ENCODE measurements around the gene RCN1. TPM values are rescaled to one million over a fixed set of nuclear protein-coding genes. Genes with fewer than 3 reads are reported as not detected.
"Not testable (repeated sequence)": the region's sequence is repeated elsewhere in the genome, so short reads cannot be mapped to it uniquely, and the experiment has no call there.

Gene RCN1
- total RNA-seq, 1 experiment from 2014 or later, result 99.8 TPM

DNA sequence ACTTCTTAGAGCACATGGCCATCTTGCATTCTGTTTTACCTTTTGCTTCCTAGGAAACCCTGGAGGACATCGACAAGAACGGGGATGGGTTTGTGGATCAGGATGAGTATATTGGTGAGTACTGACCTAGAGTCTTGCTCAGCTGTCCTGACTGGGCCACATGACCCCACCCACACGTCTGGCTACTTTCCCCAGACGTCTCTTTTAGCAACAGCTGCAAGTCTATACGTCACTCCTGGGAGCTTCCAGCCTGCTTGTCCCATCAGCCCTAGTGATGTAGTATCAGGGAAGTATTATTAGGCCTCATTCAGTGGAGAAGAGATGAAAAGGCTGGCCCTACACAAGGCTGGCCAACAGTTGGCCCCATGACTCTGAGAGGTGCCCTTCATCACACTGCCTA, 9.6 kb downstream of the RCN1 start:
- no peaks in the 10 kb centered on the region for H3K9me3 ChIP-seq (ENCODE audit: control insufficient read depth in 1 of 2, insufficient read depth in 1 of 2, low read depth in 1 of 2, low read length in 2 of 2)
- POLR2A ChIA-PET, result no interaction called here
- H3K79me2 ChIP-seq (ENCODE audit: insufficient read depth, low read length), result peaks cover 21% of the 10 kb centered on the region
- no peak overlapping the region for H2AFZ ChIP-seq (ENCODE audit: low read depth, low read length, poor library complexity, severe bottlenecking)
- RAD21 ChIA-PET (ENCODE audit: low non-redundant PET in 1 of 2, low total read pairs in 2 of 2, uncharacterized antibody in 2 of 2, unreplicated experiment in 2 of 2), result no interaction called here
- no TSS peak for BruUV-seq (replicated peaks)
- intact Hi-C loops (cut with micrococcal nuclease), result no loop called here
- no peak overlapping the region for H3K27ac ChIP-seq (ENCODE audit: low read depth, low read length)
- no peaks in the 10 kb centered on the region for H3K27me3 ChIP-seq (ENCODE audit: insufficient read depth, low read length)
- H3K9ac ChIP-seq (ENCODE audit: low read length), result no peak overlapping the region
- H3K36me3 ChIP-seq (ENCODE audit: control insufficient read depth in 1 of 2, insufficient read depth in 2 of 2, low read length in 2 of 2), result peaks cover 32 to 47% of the 10 kb centered on the region in 2 experiments; a peak in 3 of 4 replicates
- H4K20me1 ChIP-seq (ENCODE audit: insufficient read depth), result no peaks in the 10 kb centered on the region
- ATAC-seq (no peak), DNase-seq (ENCODE audit: low read depth, low spot score) (no peak)
- H3K4me1 ChIP-seq (ENCODE audit: control insufficient read depth in 1 of 2, insufficient read depth in 2 of 2, low read length in 2 of 2), result no peaks in the 10 kb centered on the region
- no peak overlapping the region for H3K4me2 ChIP-seq (ENCODE audit: low read length)
- CTCF ChIA-PET, result no interaction called here
- H3K9me2 ChIP-seq (ENCODE audit: insufficient read depth), result no peaks in the 10 kb centered on the region
- no peak for TF ChIP-seq POLR2A (IDR thresholded peaks at IDR 0.05; ENCODE audit: borderline replicate concordance, extremely low read depth, insufficient read depth, insufficient read length)
- no peak for TF ChIP-seq TCF7L2 (IDR thresholded peaks at IDR 0.05; ENCODE audit: borderline replicate concordance, extremely low read depth, insufficient read depth, insufficient read length)
- TF ChIP-seq JUND (IDR thresholded peaks at IDR 0.05), result no peak
- TF ChIP-seq, protein P1, sequence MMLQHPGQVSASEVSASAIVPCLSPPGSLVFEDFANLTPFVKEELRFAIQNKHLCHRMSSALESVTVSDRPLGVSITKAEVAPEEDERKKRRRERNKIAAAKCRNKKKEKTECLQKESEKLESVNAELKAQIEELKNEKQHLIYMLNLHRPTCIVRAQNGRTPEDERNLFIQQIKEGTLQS (IDR thresholded peaks at IDR 0.05), result no peak
- no peak overlapping the region for H3K4me3 ChIP-seq (replicated peaks in 1 of 2; ENCODE audit: low read depth in 1 of 2, low read length in 2 of 2)

DNA sequence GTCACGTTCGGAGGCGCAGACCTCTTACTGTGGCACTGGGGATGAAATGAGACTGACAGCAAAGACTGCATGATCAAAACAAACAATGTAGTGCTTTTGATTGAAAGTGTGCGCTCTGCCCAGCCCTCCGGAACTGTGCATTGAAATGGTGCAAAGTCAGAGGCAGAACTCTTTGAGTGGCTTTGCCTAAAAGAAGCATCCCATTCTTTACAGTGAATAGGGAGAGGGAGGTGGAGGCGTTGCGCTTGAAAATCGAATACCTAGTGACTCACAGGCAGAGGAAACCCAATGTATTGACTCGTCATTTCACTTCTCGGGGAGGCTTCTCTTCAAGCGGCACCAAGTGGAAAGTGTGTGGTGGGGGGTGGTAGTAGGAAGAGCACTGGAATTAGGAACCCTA, 10.9 kb downstream of the RCN1 start:
- ChIA-PET POLR2A (no interaction called here), RAD21 (ENCODE audit: low non-redundant PET in 1 of 2, low total read pairs in 2 of 2, uncharacterized antibody in 2 of 2, unreplicated experiment in 2 of 2) (no interaction called here), CTCF (no interaction called here)
- Histone ChIP-seq H3K9ac (ENCODE audit: low read length) (no peak overlapping the region), H3K79me2 (ENCODE audit: insufficient read depth, low read length) (peaks cover 8% of the 10 kb centered on the region; the same call in 1 of the 2 replicates), H3K9me3 (ENCODE audit: control insufficient read depth in 1 of 2, insufficient read depth in 1 of 2, low read depth in 1 of 2, low read length in 2 of 2) (no peaks in the 10 kb centered on the region), H3K4me3 (replicated peaks in 1 of 2; ENCODE audit: low read depth in 1 of 2, low read length in 2 of 2) (no peak overlapping the region), H3K4me1 (ENCODE audit: control insufficient read depth in 1 of 2, insufficient read depth in 2 of 2, low read length in 2 of 2) (no peaks in the 10 kb centered on the region), H3K9me2 (ENCODE audit: insufficient read depth) (no peaks in the 10 kb centered on the region), H3K36me3 (ENCODE audit: control insufficient read depth in 1 of 2, insufficient read depth in 2 of 2, low read length in 2 of 2) (peaks cover 32 to 47% of the 10 kb centered on the region in 2 experiments; a peak in 3 of 4 replicates), H3K27ac (ENCODE audit: low read depth, low read length) (no peak overlapping the region), H2AFZ (ENCODE audit: low read depth, low read length, poor library complexity, severe bottlenecking) (no peak overlapping the region), H4K20me1 (ENCODE audit: insufficient read depth) (no peaks in the 10 kb centered on the region), H3K27me3 (ENCODE audit: insufficient read depth, low read length) (no peaks in the 10 kb centered on the region), H3K4me2 (ENCODE audit: low read length) (no peak overlapping the region)
- no peak for DNase-seq (ENCODE audit: low read depth, low spot score)
- no peak for ATAC-seq
- intact Hi-C loops (cut with micrococcal nuclease), result no loop called here
- no peak for TF ChIP-seq RAD21 (IDR thresholded peaks at IDR 0.05; ENCODE audit: low read depth)
- TF ChIP-seq, protein P2, sequence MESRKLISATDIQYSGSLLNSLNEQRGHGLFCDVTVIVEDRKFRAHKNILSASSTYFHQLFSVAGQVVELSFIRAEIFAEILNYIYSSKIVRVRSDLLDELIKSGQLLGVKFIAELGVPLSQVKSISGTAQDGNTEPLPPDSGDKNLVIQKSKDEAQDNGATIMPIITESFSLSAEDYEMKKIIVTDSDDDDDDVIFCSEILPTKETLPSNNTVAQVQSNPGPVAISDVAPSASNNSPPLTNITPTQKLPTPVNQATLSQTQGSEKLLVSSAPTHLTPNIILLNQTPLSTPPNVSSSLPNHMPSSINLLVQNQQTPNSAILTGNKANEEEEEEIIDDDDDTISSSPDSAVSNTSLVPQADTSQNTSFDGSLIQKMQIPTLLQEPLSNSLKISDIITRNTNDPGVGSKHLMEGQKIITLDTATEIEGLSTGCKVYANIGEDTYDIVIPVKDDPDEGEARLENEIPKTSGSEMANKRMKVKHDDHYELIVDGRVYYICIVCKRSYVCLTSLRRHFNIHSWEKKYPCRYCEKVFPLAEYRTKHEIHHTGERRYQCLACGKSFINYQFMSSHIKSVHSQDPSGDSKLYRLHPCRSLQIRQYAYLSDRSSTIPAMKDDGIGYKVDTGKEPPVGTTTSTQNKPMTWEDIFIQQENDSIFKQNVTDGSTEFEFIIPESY (IDR thresholded peaks at IDR 0.05; ENCODE audit: extremely low read depth, insufficient replicate concordance, low read length), result no peak
- no peak for TF ChIP-seq SIN3A (IDR thresholded peaks at IDR 0.05; ENCODE audit: low read depth)
- no peak for TF ChIP-seq FOSL1 (IDR thresholded peaks at IDR 0.05; ENCODE audit: low read depth)
- TF ChIP-seq JUND (IDR thresholded peaks at IDR 0.05), result no peak
- no peak for TF ChIP-seq POLR2A (IDR thresholded peaks at IDR 0.05; ENCODE audit: borderline replicate concordance, extremely low read depth, insufficient read depth, insufficient read length)
- TF ChIP-seq, protein P1 (IDR thresholded peaks at IDR 0.05), result no peak
- TF ChIP-seq, protein P3, sequence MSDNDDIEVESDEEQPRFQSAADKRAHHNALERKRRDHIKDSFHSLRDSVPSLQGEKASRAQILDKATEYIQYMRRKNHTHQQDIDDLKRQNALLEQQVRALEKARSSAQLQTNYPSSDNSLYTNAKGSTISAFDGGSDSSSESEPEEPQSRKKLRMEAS (IDR thresholded peaks at IDR 0.05), result no peak
- TF ChIP-seq ELF1 (IDR thresholded peaks at IDR 0.05; ENCODE audit: borderline replicate concordance, low read depth), result no peak
- no TSS peak for BruUV-seq (replicated peaks)

DNA sequence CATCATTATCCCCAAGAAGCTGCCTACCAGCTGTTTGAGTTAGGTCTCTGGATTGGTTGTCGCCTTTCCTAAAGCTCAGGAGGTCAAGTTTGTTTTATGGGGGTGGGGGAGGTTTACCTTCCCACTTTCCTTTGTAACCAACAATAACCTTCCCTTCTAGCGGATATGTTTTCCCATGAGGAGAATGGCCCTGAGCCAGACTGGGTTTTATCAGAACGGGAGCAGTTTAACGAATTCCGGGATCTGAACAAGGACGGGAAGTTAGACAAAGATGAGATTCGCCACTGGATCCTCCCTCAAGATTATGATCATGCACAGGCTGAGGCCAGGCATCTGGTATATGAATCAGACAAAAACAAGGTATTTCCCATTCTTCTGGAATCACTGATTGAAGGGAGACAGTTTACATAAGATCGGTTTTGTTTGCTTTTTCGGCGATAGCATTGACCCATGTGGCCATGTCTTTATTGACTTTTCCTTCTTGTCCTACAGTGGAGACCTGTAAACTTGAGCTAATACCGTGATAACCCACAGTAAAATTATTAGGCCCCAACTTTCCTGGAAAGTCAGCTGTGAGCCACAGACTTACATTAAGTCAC, 12.3 kb downstream of the RCN1 start:
- BruUV-seq (replicated peaks); H3K4me3 ChIP-seq (replicated peaks in 1 of 2; ENCODE audit: low read depth in 1 of 2, low read length in 2 of 2); POLR2A ChIA-PET; H3K4me2 ChIP-seq (ENCODE audit: low read length); DNase-seq (ENCODE audit: low read depth, low spot score); H3K9me3 ChIP-seq (ENCODE audit: control insufficient read depth in 1 of 2, insufficient read depth in 1 of 2, low read depth in 1 of 2, low read length in 2 of 2); RAD21 ChIA-PET (ENCODE audit: low non-redundant PET in 1 of 2, low total read pairs in 2 of 2, uncharacterized antibody in 2 of 2, unreplicated experiment in 2 of 2); H4K20me1 ChIP-seq (ENCODE audit: insufficient read depth); H3K79me2 ChIP-seq (ENCODE audit: insufficient read depth, low read length); H2AFZ ChIP-seq (ENCODE audit: low read depth, low read length, poor library complexity, severe bottlenecking); ATAC-seq; H3K27me3 ChIP-seq (ENCODE audit: insufficient read depth, low read length); H3K4me1 ChIP-seq (ENCODE audit: control insufficient read depth in 1 of 2, insufficient read depth in 2 of 2, low read length in 2 of 2); CTCF ChIA-PET; H3K9ac ChIP-seq (ENCODE audit: low read length); H3K9me2 ChIP-seq (ENCODE audit: insufficient read depth); H3K27ac ChIP-seq (ENCODE audit: low read depth, low read length); intact Hi-C loops (cut with micrococcal nuclease): not testable (repeated sequence)
- H3K36me3 ChIP-seq (ENCODE audit: control insufficient read depth in 1 of 2, insufficient read depth in 2 of 2, low read length in 2 of 2), result peaks cover 28 to 38% of the 10 kb centered on the region in 2 experiments; a peak in 3 of 4 replicates
